Spleen (tissue), 11 donors: ENCODE data around the gene PDGFRB. TPM values are rescaled to one million over a fixed set of nuclear protein-coding genes. Genes with fewer than 3 reads are reported as not detected.

ENCODE experiments used
- DNase-seq: peaks from one replicate; pipeline ENCODE4 v3.0.0-alpha.2; 2020
- H3K27ac ChIP-seq, 8 donors: fragments of 200-600 bp; sonication (generic) in 7 of 8; 1 replicate in 4 of 8; 2 replicates in 4 of 8; pipeline versions ENCODE4 v1.5.0 to v1.8.0; 2016 to 2021; ENCODE audit warnings: inconsistent platforms in 4 of 8, mild to moderate bottlenecking in 4 of 8, moderate library complexity in 1 of 8
- H3K27me3 ChIP-seq, 7 donors: fragments of 200-600 bp; sonication (generic) in 6 of 7; replicated peaks in 1 of 7; 1 replicate in 4 of 7; 2 replicates in 3 of 7; pipeline versions ENCODE4 v1.5.0 to v1.8.0; 2016 to 2021; ENCODE audit warnings: inconsistent platforms in 3 of 7, mild to moderate bottlenecking in 1 of 7
- H3K36me3 ChIP-seq, 6 donors: fragments of 200-600 bp; sonication (generic) in 5 of 6; 1 replicate in 4 of 6; 2 replicates in 2 of 6; pipeline versions ENCODE4 v1.5.0 to v1.8.0; 2016 to 2021; ENCODE audit warnings: inconsistent platforms in 2 of 6
- H3K4me1 ChIP-seq, 6 donors: fragments of 200-600 bp; sonication (generic) in 5 of 6; 1 replicate in 3 of 6; 2 replicates in 3 of 6; pipeline versions ENCODE4 v1.5.0 to v1.8.0; 2016 to 2021; ENCODE audit warnings: inconsistent platforms in 3 of 6
- H3K4me3 ChIP-seq, 8 donors: fragments of 200-600 bp; sonication (generic) in 7 of 8; 1 replicate in 4 of 8; 2 replicates in 4 of 8; pipeline versions ENCODE4 v1.5.0 to v1.8.0; 2016 to 2021; ENCODE audit warnings: inconsistent platforms in 4 of 8, mild to moderate bottlenecking in 4 of 8, moderate library complexity in 2 of 8
- H3K9me3 ChIP-seq, 8 donors: fragments of 200-600 bp; sonication (generic) in 7 of 8; 1 replicate in 4 of 8; 2 replicates in 4 of 8; pipeline versions ENCODE4 v1.5.0 to v1.8.0; 2016 to 2021; ENCODE audit warnings: inconsistent platforms in 4 of 8
- POLR2A ChIP-seq, 3 donors: fragments of 450-650 bp; IDR thresholded peaks; one replicate each; pipeline ENCODE4 v1.5.1; 2017; ENCODE audit warnings: antibody characterized with exemption in 3 of 3, mild to moderate bottlenecking in 1 of 3
- POLR2AphosphoS5 ChIP-seq, 3 donors: sonication (generic); formaldehyde crosslinking; IDR thresholded peaks; one replicate each; pipeline ENCODE4 v1.5.1; 2017; ENCODE audit warnings: antibody characterized with exemption in 3 of 3
- WGBS, 5 donors: extraction: QIAGEN DNeasy Blood & Tissue Kit in 3 of 5; methylation state at CpG; one replicate each; pipeline versions ENCODE4 v1.1.5 to v1.1.7; 2013 to 2018; 5-methylcytosine and 5-hydroxymethylcytosine counted together
- intact Hi-C: fragments of 100-400 bp; cut with DNase I; formaldehyde crosslinking; loops from one replicate; pipeline ENCODE4 v1.15.0; 2023; ENCODE audit warnings: low total_unique reads
- polyA plus RNA-seq, 3 donors: library from polyadenylated mRNA; stranded (reverse); fragments of 200-250 nt; gene quantifications; one replicate each; pipeline ENCODE4 v1.2.1, GENCODE V29; 2013
- total RNA-seq, 7 donors: library from RNA; depleted of rRNA in 3 of 7; stranded (reverse); fragments of >200 nt in 3 of 7; fragmentation: NEBNext Ultra II Directional in 4 of 7; extraction: Animal tissue kit (Norgen Biotek cat#: 25700) in 4 of 7; gene quantifications; one replicate each; pipeline versions ENCODE4 v1.1.0 to v1.2.1, GENCODE V29; 2016 to 2021
- TF ChIP-seq, protein P1 (sequence below), 11 experiments: fragments of 200-600 bp in 7 of 11; fragments of 450-650 bp in 4 of 11; sonication (generic) in 4 of 11; IDR thresholded peaks in 8 of 11; conservative IDR thresholded peaks in 3 of 11; 1 replicate in 7 of 11; 2 replicates in 4 of 11; pipeline versions ENCODE4 v1.4.0 to v1.8.0; 2016 to 2021; ENCODE audit warnings: antibody characterized with exemption in 11 of 11, inconsistent platforms in 4 of 11, mild to moderate bottlenecking in 1 of 11
- donor health status: healthy with polysubstance abuse.
- donor health status: DM: no; HTN: no; CAD: no; lungs with moderate emphysema.
- donor health status: DM: no; HTN: no; CAD: no.
- donor health status: Bipolar disorder and iron deficiency.
- donor health status: healthy.
- donor health status: DM: no; HTN: no; CAD: no.
- donor health status: DM: yes; HTN: yes; CAD: no.

The PDGFRB gene
- total and polyA plus RNA-seq, 10 donors, result 12.8 to 144 (median 88.5) TPM

DNA sequence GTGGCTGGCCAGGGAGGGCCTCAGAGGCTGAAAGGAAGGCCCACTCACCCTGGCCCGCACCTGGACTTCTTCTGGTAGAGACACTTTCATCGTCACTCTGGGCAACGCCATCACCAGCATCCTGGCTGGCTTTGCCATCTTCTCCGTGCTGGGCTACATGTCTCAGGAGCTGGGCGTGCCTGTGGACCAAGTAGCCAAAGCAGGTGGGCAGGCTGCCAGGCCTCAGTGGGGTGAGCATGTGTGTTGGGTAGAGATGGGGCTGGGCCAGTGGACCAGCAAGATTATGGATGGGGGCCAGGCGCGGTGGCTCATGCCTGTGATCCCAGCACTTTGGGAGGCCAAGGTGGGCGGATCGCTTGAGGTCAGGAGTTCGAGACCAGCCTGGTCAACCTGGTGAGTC, 46.9 kb upstream of the PDGFRB start:
- H3K27ac ChIP-seq, result no peak overlapping the region
- WGBS, 5 donors, result 85 to 93% (median 92%) methylated on average over 10 of the region's 10 CpGs
- no peaks in the 10 kb centered on the region for H3K36me3 ChIP-seq
- no peak overlapping the region for H3K4me3 ChIP-seq
- intact Hi-C loops, result no loop called here
- no peak for DNase-seq
- H3K27me3 ChIP-seq, result peaks cover 0 to 17% (median 0%) of the 10 kb centered on the region in 7 donors
- TF ChIP-seq, protein P1, sequence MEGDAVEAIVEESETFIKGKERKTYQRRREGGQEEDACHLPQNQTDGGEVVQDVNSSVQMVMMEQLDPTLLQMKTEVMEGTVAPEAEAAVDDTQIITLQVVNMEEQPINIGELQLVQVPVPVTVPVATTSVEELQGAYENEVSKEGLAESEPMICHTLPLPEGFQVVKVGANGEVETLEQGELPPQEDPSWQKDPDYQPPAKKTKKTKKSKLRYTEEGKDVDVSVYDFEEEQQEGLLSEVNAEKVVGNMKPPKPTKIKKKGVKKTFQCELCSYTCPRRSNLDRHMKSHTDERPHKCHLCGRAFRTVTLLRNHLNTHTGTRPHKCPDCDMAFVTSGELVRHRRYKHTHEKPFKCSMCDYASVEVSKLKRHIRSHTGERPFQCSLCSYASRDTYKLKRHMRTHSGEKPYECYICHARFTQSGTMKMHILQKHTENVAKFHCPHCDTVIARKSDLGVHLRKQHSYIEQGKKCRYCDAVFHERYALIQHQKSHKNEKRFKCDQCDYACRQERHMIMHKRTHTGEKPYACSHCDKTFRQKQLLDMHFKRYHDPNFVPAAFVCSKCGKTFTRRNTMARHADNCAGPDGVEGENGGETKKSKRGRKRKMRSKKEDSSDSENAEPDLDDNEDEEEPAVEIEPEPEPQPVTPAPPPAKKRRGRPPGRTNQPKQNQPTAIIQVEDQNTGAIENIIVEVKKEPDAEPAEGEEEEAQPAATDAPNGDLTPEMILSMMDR (IDR thresholded peaks at IDR 0.05 in 8 of 11, conservative IDR thresholded peaks at IDR 0.05 in 3 of 11), result no peak
- TF ChIP-seq POLR2AphosphoS5 (IDR thresholded peaks at IDR 0.05) (no peak), POLR2A (IDR thresholded peaks at IDR 0.05) (no peak)
- H3K4me1 ChIP-seq, result no peaks in the 10 kb centered on the region
- no peaks in the 10 kb centered on the region for H3K9me3 ChIP-seq

- TF ChIP-seq, protein P1 (IDR thresholded peaks at IDR 0.05 in 8 of 11, conservative IDR thresholded peaks at IDR 0.05 in 3 of 11), result no peak
- TF ChIP-seq POLR2A (IDR thresholded peaks at IDR 0.05), result no peak
- no peak for TF ChIP-seq POLR2AphosphoS5 (IDR thresholded peaks at IDR 0.05)
- intact Hi-C loops, result no loop called here
- no peaks in the 10 kb centered on the region for H3K9me3 ChIP-seq
- H3K27me3 ChIP-seq, result peaks cover 0 to 33% (median 0%) of the 10 kb centered on the region in 7 donors
- H3K27ac ChIP-seq, result no peak overlapping the region
- H3K4me1 ChIP-seq, result no peaks in the 10 kb centered on the region
- H3K4me3 ChIP-seq, result no peak overlapping the region
- H3K36me3 ChIP-seq, result no peaks in the 10 kb centered on the region
- DNase-seq, result no peak
- 86 to 100% (median 94%) methylated on average over 1 of the region's 1 CpG for WGBS, 5 donors
Measured at GRCh38 chr5:150197476-150197875, 41.8 kb upstream of the PDGFRB start.

DNA sequence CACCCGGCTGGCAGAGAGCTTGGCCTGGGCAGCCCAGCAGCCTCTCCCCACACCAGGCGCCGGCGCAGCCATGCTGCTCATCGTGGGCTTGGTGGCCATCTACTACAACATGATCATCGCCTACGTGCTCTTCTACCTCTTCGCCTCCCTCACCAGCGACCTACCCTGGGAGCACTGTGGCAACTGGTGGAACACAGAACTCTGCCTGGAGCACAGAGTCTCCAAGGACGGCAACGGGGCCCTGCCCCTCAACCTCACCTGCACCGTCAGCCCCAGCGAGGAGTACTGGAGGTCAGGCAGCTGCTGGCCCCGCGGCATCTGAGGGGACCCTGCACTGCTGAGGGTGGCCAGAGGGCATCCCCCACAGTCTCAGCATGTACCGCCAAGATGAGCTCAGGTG, 41.3 kb upstream of the PDGFRB start:
- DNase-seq, result no peak
- H3K36me3 ChIP-seq, result no peaks in the 10 kb centered on the region
- H3K27me3 ChIP-seq, result peaks cover 0 to 37% (median 0%) of the 10 kb centered on the region in 7 donors
- H3K27ac ChIP-seq, result no peak overlapping the region
- no peak for TF ChIP-seq POLR2AphosphoS5 (IDR thresholded peaks at IDR 0.05)
- TF ChIP-seq POLR2A (IDR thresholded peaks at IDR 0.05), result no peak
- TF ChIP-seq, protein P1 (IDR thresholded peaks at IDR 0.05 in 8 of 11, conservative IDR thresholded peaks at IDR 0.05 in 3 of 11), result no peak
- no peaks in the 10 kb centered on the region for H3K9me3 ChIP-seq
- 90 to 94% (median 91%) methylated on average over 13 to 16 of the region's 16 CpGs for WGBS, 5 donors
- intact Hi-C loops, result no loop called here
- no peaks in the 10 kb centered on the region for H3K4me1 ChIP-seq
- no peak overlapping the region for H3K4me3 ChIP-seq

DNA sequence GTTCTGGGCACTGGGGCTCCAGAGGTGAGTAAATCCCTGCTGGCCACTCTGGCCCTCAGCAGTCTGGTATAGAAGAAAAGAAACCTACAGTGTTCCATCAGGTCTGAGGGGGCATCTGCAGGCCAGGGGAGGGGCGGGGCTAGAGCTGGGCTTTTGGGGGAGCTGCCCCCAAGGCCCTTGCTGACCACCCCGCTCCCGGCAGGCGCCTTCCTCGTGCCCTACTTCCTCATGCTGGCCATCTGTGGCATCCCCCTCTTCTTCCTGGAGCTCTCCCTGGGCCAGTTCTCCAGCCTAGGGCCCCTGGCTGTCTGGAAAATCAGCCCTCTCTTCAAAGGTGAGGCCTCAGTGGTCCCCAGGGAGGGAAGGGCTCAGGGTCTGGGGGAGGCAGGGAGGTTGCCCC, 40.9 kb upstream of the PDGFRB start:
- WGBS, 5 donors, result 44 to 63% (median 59%) methylated on average over 5 of the region's 5 CpGs
- H3K36me3 ChIP-seq, result no peaks in the 10 kb centered on the region
- H3K27ac ChIP-seq, result no peak overlapping the region
- H3K4me3 ChIP-seq, result no peak overlapping the region
- intact Hi-C loops, result no loop called here
- DNase-seq, result no peak
- H3K9me3 ChIP-seq, result no peaks in the 10 kb centered on the region
- no peak for TF ChIP-seq POLR2A (IDR thresholded peaks at IDR 0.05)
- TF ChIP-seq POLR2AphosphoS5 (IDR thresholded peaks at IDR 0.05), result no peak
- TF ChIP-seq, protein P1 (IDR thresholded peaks at IDR 0.05 in 8 of 11, conservative IDR thresholded peaks at IDR 0.05 in 3 of 11), result no peak
- no peaks in the 10 kb centered on the region for H3K4me1 ChIP-seq
- H3K27me3 ChIP-seq, result peaks cover 0 to 42% (median 0%) of the 10 kb centered on the region in 7 donors
